Lung (tissue), 12 donors: ENCODE data around the gene LMX1A. TPM values are rescaled to one million over a fixed set of nuclear protein-coding genes. Genes with fewer than 3 reads are reported as not detected.
A peak's percentile ranks its signal among the peaks of the same experiment; 100 is the strongest.

Source experiments
- ATAC-seq: fragments of 200-7000 bp; cut with Tn5 transposase; one replicate; pipeline ENCODE4 v1.9.1; 2020; ENCODE audit warnings: moderate number of reproducible peaks; ENCODE audit not compliant: insufficient read depth, low FRiP score
- DNase-seq, 3 donors: peaks; one replicate each; pipeline ENCODE4 v3.0.0-alpha.2; 2013 to 2017
- H3K27ac ChIP-seq, 2 donors: one replicate each; pipeline ENCODE4 v1.5.1; 2013; ENCODE audit warnings: mild to moderate bottlenecking in 2 of 2, moderate library complexity in 2 of 2, control low read depth in 1 of 2, inconsistent platforms in 1 of 2, low read depth in 1 of 2, low read length in 1 of 2
- H3K27me3 ChIP-seq, 3 donors: one replicate each; pipeline ENCODE4 v1.5.1; 2013; ENCODE audit warnings: low read length in 2 of 3; ENCODE audit not compliant: control insufficient read depth in 3 of 3, insufficient read depth in 3 of 3
- H3K36me3 ChIP-seq, 4 donors: one replicate each; pipeline ENCODE4 v1.5.1; 2013; ENCODE audit warnings: low read length in 4 of 4, mild to moderate bottlenecking in 1 of 4, moderate library complexity in 1 of 4; ENCODE audit not compliant: control insufficient read depth in 4 of 4, insufficient read depth in 4 of 4
- H3K4me1 ChIP-seq, 5 donors: one replicate each; pipeline ENCODE4 v1.5.1; 2013; ENCODE audit warnings: low read length in 5 of 5, mild to moderate bottlenecking in 2 of 5, moderate library complexity in 1 of 5; ENCODE audit not compliant: control insufficient read depth in 5 of 5, insufficient read depth in 5 of 5
- H3K4me3 ChIP-seq: one replicate; pipeline ENCODE4 v1.5.1; 2013; ENCODE audit warnings: mild to moderate bottlenecking, control low read depth, moderate library complexity
- H3K9ac ChIP-seq, 2 donors: one replicate each; pipeline ENCODE4 v1.5.1; 2013; ENCODE audit warnings: low read length in 2 of 2, control low read depth in 1 of 2; ENCODE audit not compliant: insufficient read depth in 1 of 2
- H3K9me3 ChIP-seq, 4 donors: one replicate each; pipeline ENCODE4 v1.5.1; 2013; ENCODE audit warnings: low read length in 3 of 4, mild to moderate bottlenecking in 1 of 4, moderate library complexity in 1 of 4; ENCODE audit not compliant: control insufficient read depth in 4 of 4, insufficient read depth in 3 of 4
- WGBS, 2 donors: extraction: QIAGEN DNeasy Blood & Tissue Kit; methylation state at CpG; one replicate each; pipeline ENCODE4 v1.1.7; 2013; 5-methylcytosine and 5-hydroxymethylcytosine counted together
- polyA plus RNA-seq, 2 donors: library from polyadenylated mRNA; stranded (reverse); fragments of 200-250 nt; gene quantifications; one replicate each; pipeline ENCODE4 v1.2.1, GENCODE V29; 2013
- total RNA-seq, 2 donors: library from RNA; depleted of rRNA in 1 of 2; stranded (reverse); fragments of >200 nt in 1 of 2; gene quantifications; one replicate each; pipeline ENCODE4 v1.2.1, GENCODE V29; 2014 to 2021
- TF ChIP-seq, protein P1 (sequence below): IDR thresholded peaks from 2 replicates; pipeline ENCODE4 v1.5.1; 2012; ENCODE audit warnings: mild to moderate bottlenecking; ENCODE audit errors: control extremely low read depth, extremely low read depth
- donor health status: control.
- donor health status: control.
- donor health status: Bipolar disorder and iron deficiency.
- donor health status: healthy.
- donor health status: DM: yes; HTN: yes; CAD: no.

Gene LMX1A
- total and polyA plus RNA-seq, 4 donors: 0.03 TPM; not detected in 3

DNA sequence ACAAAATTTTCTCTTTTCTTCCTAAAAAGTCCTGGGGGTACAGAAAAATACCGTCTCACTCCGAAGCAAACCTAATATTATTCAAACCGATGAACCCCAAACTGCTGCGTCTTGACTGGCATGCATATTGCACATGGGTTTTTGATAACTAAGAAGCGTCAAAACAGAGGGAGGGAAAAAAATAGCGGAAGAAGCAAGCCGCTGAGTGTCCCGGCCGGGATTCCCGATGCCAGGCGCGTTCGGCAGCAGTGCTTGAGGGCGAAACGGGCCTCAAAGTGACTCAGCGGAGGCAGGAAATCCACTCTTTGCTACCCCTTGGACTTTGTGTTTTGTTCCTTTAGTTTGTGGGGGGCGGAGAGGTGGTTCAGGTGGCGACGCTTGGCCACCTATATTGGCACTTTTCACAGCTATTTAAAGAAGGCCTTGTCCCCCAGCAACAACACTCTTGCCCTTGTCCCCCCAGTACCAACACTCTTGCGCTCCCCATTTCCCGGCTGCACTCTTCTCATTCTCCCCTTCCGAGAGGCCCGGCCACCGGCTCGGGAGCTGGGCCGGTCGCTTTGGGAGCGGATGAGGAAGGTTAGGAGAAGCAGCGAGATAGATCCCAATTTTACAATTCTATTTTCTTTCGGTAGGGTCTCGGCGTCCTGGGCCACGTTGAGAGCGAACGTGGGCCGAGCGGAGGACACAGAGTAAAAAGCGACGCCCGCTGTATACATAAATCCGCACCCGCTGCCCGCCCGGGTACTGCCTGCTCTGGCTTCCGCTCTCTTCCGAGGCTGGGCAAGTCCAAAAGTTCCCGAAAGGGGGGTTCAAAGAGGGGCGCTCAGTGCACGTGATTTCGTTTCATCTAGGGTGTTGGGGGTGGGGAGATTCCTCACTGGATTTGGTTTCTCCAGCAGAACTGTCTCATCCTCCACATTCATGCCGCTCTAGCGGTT lies 2.5 kb downstream of the LMX1A start:
- Histone ChIP-seq H3K4me1 (peaks cover 0 to 30% (median 16%) of the 10 kb centered on the region in 5 donors), H3K36me3 (no peaks in the 10 kb centered on the region), H3K27me3 (peaks cover 28 to 95% (median 86%) of the 10 kb centered on the region in 3 donors), H3K27ac (no peak overlapping the region), H3K4me3 (no peak overlapping the region), H3K9ac (no peak overlapping the region), H3K9me3 (peaks cover 0 to 4% (median 0%) of the 10 kb centered on the region in 4 donors)
- ATAC-seq (no peak), DNase-seq (peak in 2 of 3 donors; percentile 19 to 23)
- TF ChIP-seq, protein P1, sequence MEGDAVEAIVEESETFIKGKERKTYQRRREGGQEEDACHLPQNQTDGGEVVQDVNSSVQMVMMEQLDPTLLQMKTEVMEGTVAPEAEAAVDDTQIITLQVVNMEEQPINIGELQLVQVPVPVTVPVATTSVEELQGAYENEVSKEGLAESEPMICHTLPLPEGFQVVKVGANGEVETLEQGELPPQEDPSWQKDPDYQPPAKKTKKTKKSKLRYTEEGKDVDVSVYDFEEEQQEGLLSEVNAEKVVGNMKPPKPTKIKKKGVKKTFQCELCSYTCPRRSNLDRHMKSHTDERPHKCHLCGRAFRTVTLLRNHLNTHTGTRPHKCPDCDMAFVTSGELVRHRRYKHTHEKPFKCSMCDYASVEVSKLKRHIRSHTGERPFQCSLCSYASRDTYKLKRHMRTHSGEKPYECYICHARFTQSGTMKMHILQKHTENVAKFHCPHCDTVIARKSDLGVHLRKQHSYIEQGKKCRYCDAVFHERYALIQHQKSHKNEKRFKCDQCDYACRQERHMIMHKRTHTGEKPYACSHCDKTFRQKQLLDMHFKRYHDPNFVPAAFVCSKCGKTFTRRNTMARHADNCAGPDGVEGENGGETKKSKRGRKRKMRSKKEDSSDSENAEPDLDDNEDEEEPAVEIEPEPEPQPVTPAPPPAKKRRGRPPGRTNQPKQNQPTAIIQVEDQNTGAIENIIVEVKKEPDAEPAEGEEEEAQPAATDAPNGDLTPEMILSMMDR: no peak
- 6 to 7% methylated on average over 52 of the region's 52 CpGs for WGBS, 2 donors

DNA sequence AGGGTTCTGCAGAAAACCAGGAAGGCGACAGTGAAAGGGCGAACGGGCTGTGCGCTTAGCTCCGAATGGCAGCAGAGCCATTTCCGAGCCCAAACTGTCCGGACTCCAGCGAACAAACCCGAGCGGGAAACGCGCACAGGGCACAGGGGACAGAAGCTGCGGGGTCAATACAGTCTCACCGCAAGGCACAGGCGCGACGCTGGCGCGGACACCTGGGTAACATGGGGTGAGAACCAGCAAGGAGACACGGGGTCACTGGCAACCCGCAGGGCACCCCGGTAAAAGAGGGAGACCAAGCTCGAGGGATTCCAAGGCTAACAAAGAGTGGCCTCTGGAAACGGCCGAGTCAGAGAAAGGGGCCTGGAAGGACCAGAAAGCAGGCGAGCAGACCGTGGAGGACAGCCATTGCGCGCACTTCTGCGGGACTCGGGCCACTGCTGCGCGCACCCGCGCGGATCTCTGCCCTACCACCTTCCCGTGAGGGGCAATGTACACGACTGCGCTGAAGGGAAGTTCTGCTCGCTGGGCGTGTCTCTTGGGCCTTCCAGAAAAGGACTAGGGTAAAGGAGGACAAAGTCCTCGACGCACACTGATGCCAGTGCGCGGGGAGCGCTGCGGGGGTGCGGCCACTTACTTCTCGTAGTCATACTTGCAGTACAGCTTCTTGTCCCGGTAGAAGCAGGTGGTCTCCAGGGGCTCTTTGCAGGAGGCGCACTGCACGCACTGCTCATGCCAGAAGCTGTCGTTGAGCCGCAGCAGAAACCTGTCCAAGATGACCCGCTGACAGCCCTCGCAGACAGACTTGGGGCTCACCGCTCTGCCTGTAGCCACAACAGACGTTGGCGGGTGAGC lies 3.8 kb downstream of the LMX1A start:
- H3K4me1 ChIP-seq: peaks cover 0 to 30% (median 16%) of the 10 kb centered on the region in 5 donors
- TF ChIP-seq, protein P1: no peak
- WGBS, 2 donors: 3 to 5% methylated on average over 59 of the region's 59 CpGs
- peak in 1 of 3 donors; percentile 14 for DNase-seq
- H3K4me3 ChIP-seq: no peak overlapping the region
- peaks cover 27 to 95% (median 85%) of the 10 kb centered on the region in 3 donors for H3K27me3 ChIP-seq
- ATAC-seq: no peak
- no peak overlapping the region for H3K27ac ChIP-seq
- no peak overlapping the region for H3K9ac ChIP-seq
- no peaks in the 10 kb centered on the region for H3K36me3 ChIP-seq
- peaks cover 0 to 4% (median 0%) of the 10 kb centered on the region in 4 donors for H3K9me3 ChIP-seq

DNA sequence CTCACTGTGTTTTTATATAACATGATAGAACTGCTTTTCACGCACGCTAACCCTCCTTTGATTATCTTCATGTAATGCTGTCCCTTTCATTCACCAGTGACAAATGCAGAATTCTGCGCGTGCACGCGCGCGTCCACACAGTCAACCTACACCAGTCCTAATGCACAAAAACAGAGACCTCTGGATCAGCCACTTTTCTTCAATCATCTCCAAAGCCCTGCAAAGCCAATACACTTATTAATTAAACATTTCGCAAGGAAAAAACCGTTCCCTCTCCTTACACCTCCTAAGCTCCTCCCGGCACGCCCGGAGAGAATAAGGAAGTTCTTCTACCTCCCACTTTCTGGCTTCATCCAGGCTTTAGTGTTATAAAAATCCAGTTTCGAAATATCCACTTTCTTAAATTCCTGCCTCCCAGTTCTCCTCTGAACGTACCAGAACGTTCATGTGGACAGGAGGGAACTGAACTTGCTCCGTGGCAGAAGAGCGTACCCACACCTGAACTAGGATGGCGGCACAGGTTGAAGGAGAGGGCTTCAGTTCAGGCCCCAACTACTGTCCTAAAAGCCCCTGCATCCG lies 4.6 kb downstream of the LMX1A start:
- Histone ChIP-seq H3K9ac (no peak overlapping the region), H3K4me1 (peaks cover 0 to 30% (median 16%) of the 10 kb centered on the region in 5 donors), H3K9me3 (peaks cover 0 to 4% (median 0%) of the 10 kb centered on the region in 4 donors), H3K36me3 (no peaks in the 10 kb centered on the region), H3K27ac (no peak overlapping the region), H3K4me3 (no peak overlapping the region), H3K27me3 (peaks cover 25 to 95% (median 85%) of the 10 kb centered on the region in 3 donors)
- 7 to 9% methylated on average over 20 of the region's 20 CpGs for WGBS, 2 donors
- TF ChIP-seq, protein P1: no peak
- DNase-seq (no peak), ATAC-seq (no peak)
